GM12891 (cell line): Measurements from ENCODE around the gene OCSTAMP.
A peak's percentile ranks its signal among the peaks of the same experiment; 100 is the strongest.

Source experiments
- DNase-seq: peaks from one replicate; pipeline ENCODE4 v3.0.0; 2011; ENCODE audit warnings: low spot score; ENCODE audit not compliant: insufficient read length
- FAIRE-seq: peaks from 2 replicates; lab custom pipeline; 2011; peaks lifted over from hg19 to GRCh38; lab: Jason Lieb, UNC
- PAX5 ChIP-seq: IDR thresholded peaks from 2 replicates; pipeline ENCODE4 v1.6.1; 2011; ENCODE audit warnings: low read length, moderate library complexity, mild to moderate bottlenecking; ENCODE audit not compliant: insufficient read depth, severe bottlenecking
- POLR2A ChIP-seq: IDR thresholded peaks from 2 replicates; pipeline ENCODE4 v1.6.1; 2011; ENCODE audit warnings: low read depth, low read length, control low read depth
- POLR2AphosphoS5 ChIP-seq: IDR thresholded peaks from 2 replicates; pipeline ENCODE4 v1.6.1; 2011; ENCODE audit warnings: low read depth, low read length, control low read depth
- POU2F2 ChIP-seq: IDR thresholded peaks from 2 replicates; pipeline ENCODE4 v1.6.1; 2011; ENCODE audit warnings: low read depth, mild to moderate bottlenecking, control low read depth, low read length, moderate library complexity
- SPI1 ChIP-seq: IDR thresholded peaks from 2 replicates; pipeline ENCODE4 v1.6.1; 2011; ENCODE audit warnings: low read depth, low read length, control low read depth
- TAF1 ChIP-seq: IDR thresholded peaks from 2 replicates; pipeline ENCODE4 v1.6.1; 2011; ENCODE audit warnings: low read depth, low read length, control low read depth

The OCSTAMP gene

GRCh38 chr20:46530640-46531039 lies 19.8 kb downstream of the OCSTAMP start:
- no peak for DNase-seq
- TF ChIP-seq POLR2A, result no peak
- no peak for FAIRE-seq

GRCh38 chr20:46523696-46524328 lies 26.6 kb downstream of the OCSTAMP start:
- TF ChIP-seq PAX5, result no peak
- no peak for TF ChIP-seq POLR2AphosphoS5
- no peak for TF ChIP-seq POU2F2
- TF ChIP-seq SPI1, result no peak
- no peak for TF ChIP-seq TAF1
- TF ChIP-seq POLR2A, result no peak
- DNase-seq (no peak), FAIRE-seq (no peak)

GRCh38 chr20:46523108-46523507 lies 27.3 kb downstream of the OCSTAMP start:
- FAIRE-seq, result no peak
- no peak for DNase-seq
- no peak for TF ChIP-seq TAF1
- TF ChIP-seq PAX5, result no peak
- no peak for TF ChIP-seq POLR2AphosphoS5
- TF ChIP-seq POU2F2, result no peak
- no peak for TF ChIP-seq POLR2A
- no peak for TF ChIP-seq SPI1

- peak; percentile 86 for FAIRE-seq
- TF ChIP-seq TAF1, result no peak
- no peak for TF ChIP-seq SPI1
- no peak for TF ChIP-seq POLR2A
- DNase-seq, result no peak
These were observed 29.4 kb downstream of the OCSTAMP start for GRCh38 chr20:46520976-46521579.

- FAIRE-seq (no peak), DNase-seq (no peak)
- TF ChIP-seq POU2F2, result no peak
- TF ChIP-seq SPI1, result no peak
- no peak for TF ChIP-seq POLR2A
These were observed 29.9 kb downstream of the OCSTAMP start for GRCh38 chr20:46520540-46520939.

- FAIRE-seq (no peak), DNase-seq (no peak)
- TF ChIP-seq POU2F2 (no peak), TAF1 (no peak), POLR2A (no peak), PAX5 (no peak), SPI1 (no peak)
These were observed 30.9 kb downstream of the OCSTAMP start for GRCh38 chr20:46519471-46520068.

- no peak for TF ChIP-seq POU2F2
- TF ChIP-seq SPI1, result 0 out of 2 replicates have a peak, but pooled peaks have one; percentile 15
- DNase-seq (peak; percentile 39), FAIRE-seq (peak; percentile 55)
These were observed 37.3 kb downstream of the OCSTAMP start, which contains the start of gene ZNF334 for GRCh38 chr20:46512943-46513844. ZNF334 (minus strand) TSS chr20:46513559; CDS start chr20:46512102, 1,457 bp downstream.

- TF ChIP-seq SPI1 (no peak), POU2F2 (no peak), POLR2A (no peak), TAF1 (no peak), POLR2AphosphoS5 (no peak), PAX5 (no peak)
- no peak for DNase-seq
These were observed 40.9 kb downstream of the OCSTAMP start for GRCh38 chr20:46509523-46509922.

GRCh38 chr20:46507760-46508407 lies 42.6 kb downstream of the OCSTAMP start:
- FAIRE-seq, result no peak

More at GRCh38 chr20:46509523-46509922, 40.9 kb downstream of the OCSTAMP start:
- no peak for FAIRE-seq

More at GRCh38 chr20:46507760-46508407, 42.6 kb downstream of the OCSTAMP start:
- TF ChIP-seq POLR2A, result no peak
- no peak for TF ChIP-seq TAF1
- TF ChIP-seq POU2F2, result no peak
- no peak for TF ChIP-seq SPI1
- no peak for TF ChIP-seq PAX5
- TF ChIP-seq POLR2AphosphoS5, result no peak
- no peak for DNase-seq
